GM23338 (cell line): ENCODE measurements around the gene NLK.

Experiments used
- CREB1 ChIP-seq: fragments of 250-450 bp; sonication (Bioruptor Pico); IDR thresholded peaks from 2 replicates; pipeline ENCODE4 v1.5.0; 2020; ENCODE audit warnings: low read depth, mild to moderate bottlenecking, moderate library complexity
- CTCF ChIP-seq, 2 experiments: fragments of 200-600 bp in 1 of 2; sonication (generic) in 1 of 2; conservative IDR thresholded peaks; 2 replicates each; pipeline versions ENCODE4 v1.5.1 to v1.6.1; 2016 to 2017; ENCODE audit warnings: antibody characterized with exemption in 2 of 2, low read depth in 2 of 2, mild to moderate bottlenecking in 2 of 2, moderate library complexity in 1 of 2
- EZH2 ChIP-seq: fragments of 200-600 bp; sonication (generic); IDR thresholded peaks from one replicate; pipeline ENCODE4 v1.8.0; 2017; ENCODE audit warnings: antibody characterized with exemption, mild to moderate bottlenecking, low read depth; ENCODE audit not compliant: unreplicated experiment
- EZH2phosphoT487 ChIP-seq: fragments of 200-600 bp; sonication (generic); IDR thresholded peaks from one replicate; pipeline ENCODE4 v1.8.1; 2018; ENCODE audit warnings: antibody characterized with exemption; ENCODE audit not compliant: unreplicated experiment
- JUNB ChIP-seq: IDR thresholded peaks from one replicate; pipeline ENCODE4 v1.6.1; 2016; ENCODE audit warnings: antibody characterized with exemption; ENCODE audit not compliant: unreplicated experiment
- POLR2AphosphoS5 ChIP-seq: IDR thresholded peaks from 2 replicates; pipeline ENCODE4 v1.6.1; 2016; ENCODE audit warnings: antibody characterized with exemption, low read depth
- REST ChIP-seq: IDR thresholded peaks from one replicate; pipeline ENCODE4 v1.6.1; 2018; ENCODE audit warnings: antibody characterized with exemption; ENCODE audit not compliant: unreplicated experiment
- STAT1 ChIP-seq: IDR thresholded peaks from one replicate; pipeline ENCODE4 v1.6.1; 2016; ENCODE audit warnings: antibody characterized with exemption; ENCODE audit not compliant: unreplicated experiment
- ZNF114 ChIP-seq: fragments of 250-450 bp; sonication (Bioruptor Pico); IDR thresholded peaks from 2 replicates; pipeline ENCODE4 v1.5.0; 2020; ENCODE audit warnings: mild to moderate bottlenecking, moderate library complexity
- ZNF331 ChIP-seq: fragments of 250-450 bp; sonication (Bioruptor Pico); IDR thresholded peaks from 2 replicates; pipeline ENCODE4 v1.5.0; 2020; ENCODE audit warnings: low read depth, mild to moderate bottlenecking, moderate library complexity
- TF ChIP-seq, protein P1 (sequence below): IDR thresholded peaks from 2 replicates; pipeline ENCODE4 v1.6.1; 2016; ENCODE audit warnings: antibody characterized with exemption
- TF ChIP-seq, protein P2 (sequence below): fragments of 250-450 bp; sonication (Bioruptor Pico); IDR thresholded peaks from 2 replicates; pipeline ENCODE4 v1.5.0; 2020; ENCODE audit warnings: mild to moderate bottlenecking, moderate library complexity

DNA sequence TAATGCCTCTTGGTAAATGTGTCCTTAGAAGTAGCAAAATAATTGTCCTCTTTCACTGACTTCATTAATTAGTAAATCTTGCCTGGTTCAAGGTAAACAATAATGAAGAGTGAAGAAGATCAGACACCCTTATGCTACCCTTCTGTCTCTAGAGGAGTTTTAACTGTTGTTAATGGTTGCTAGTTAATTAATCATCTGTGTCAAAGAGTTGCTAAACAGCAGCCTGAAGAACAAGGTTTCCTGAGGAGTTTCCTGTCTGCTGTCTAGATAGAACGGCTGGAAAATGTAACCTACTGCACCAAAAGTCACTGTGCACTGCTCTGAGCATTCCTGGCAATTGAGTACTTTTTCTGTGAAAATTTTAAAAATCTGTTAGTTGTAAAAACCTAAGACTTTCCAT is 131.3 kb downstream of the NLK start:
- TF ChIP-seq POLR2AphosphoS5, result no peak
- no peak for TF ChIP-seq CTCF (conservative IDR thresholded peaks at IDR 0.05; ENCODE audit: low read depth in 2 of 2)
- TF ChIP-seq EZH2, result no peak
- TF ChIP-seq STAT1, result no peak
- no peak for TF ChIP-seq JUNB
- no peak for TF ChIP-seq EZH2phosphoT487
- TF ChIP-seq CREB1 (CRISPR knock-in tag), result no peak
- TF ChIP-seq REST, result no peak
- TF ChIP-seq, protein P1, sequence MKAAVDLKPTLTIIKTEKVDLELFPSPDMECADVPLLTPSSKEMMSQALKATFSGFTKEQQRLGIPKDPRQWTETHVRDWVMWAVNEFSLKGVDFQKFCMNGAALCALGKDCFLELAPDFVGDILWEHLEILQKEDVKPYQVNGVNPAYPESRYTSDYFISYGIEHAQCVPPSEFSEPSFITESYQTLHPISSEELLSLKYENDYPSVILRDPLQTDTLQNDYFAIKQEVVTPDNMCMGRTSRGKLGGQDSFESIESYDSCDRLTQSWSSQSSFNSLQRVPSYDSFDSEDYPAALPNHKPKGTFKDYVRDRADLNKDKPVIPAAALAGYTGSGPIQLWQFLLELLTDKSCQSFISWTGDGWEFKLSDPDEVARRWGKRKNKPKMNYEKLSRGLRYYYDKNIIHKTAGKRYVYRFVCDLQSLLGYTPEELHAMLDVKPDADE, result no peak
- no peak for TF ChIP-seq ZNF114
- TF ChIP-seq, protein P2, sequence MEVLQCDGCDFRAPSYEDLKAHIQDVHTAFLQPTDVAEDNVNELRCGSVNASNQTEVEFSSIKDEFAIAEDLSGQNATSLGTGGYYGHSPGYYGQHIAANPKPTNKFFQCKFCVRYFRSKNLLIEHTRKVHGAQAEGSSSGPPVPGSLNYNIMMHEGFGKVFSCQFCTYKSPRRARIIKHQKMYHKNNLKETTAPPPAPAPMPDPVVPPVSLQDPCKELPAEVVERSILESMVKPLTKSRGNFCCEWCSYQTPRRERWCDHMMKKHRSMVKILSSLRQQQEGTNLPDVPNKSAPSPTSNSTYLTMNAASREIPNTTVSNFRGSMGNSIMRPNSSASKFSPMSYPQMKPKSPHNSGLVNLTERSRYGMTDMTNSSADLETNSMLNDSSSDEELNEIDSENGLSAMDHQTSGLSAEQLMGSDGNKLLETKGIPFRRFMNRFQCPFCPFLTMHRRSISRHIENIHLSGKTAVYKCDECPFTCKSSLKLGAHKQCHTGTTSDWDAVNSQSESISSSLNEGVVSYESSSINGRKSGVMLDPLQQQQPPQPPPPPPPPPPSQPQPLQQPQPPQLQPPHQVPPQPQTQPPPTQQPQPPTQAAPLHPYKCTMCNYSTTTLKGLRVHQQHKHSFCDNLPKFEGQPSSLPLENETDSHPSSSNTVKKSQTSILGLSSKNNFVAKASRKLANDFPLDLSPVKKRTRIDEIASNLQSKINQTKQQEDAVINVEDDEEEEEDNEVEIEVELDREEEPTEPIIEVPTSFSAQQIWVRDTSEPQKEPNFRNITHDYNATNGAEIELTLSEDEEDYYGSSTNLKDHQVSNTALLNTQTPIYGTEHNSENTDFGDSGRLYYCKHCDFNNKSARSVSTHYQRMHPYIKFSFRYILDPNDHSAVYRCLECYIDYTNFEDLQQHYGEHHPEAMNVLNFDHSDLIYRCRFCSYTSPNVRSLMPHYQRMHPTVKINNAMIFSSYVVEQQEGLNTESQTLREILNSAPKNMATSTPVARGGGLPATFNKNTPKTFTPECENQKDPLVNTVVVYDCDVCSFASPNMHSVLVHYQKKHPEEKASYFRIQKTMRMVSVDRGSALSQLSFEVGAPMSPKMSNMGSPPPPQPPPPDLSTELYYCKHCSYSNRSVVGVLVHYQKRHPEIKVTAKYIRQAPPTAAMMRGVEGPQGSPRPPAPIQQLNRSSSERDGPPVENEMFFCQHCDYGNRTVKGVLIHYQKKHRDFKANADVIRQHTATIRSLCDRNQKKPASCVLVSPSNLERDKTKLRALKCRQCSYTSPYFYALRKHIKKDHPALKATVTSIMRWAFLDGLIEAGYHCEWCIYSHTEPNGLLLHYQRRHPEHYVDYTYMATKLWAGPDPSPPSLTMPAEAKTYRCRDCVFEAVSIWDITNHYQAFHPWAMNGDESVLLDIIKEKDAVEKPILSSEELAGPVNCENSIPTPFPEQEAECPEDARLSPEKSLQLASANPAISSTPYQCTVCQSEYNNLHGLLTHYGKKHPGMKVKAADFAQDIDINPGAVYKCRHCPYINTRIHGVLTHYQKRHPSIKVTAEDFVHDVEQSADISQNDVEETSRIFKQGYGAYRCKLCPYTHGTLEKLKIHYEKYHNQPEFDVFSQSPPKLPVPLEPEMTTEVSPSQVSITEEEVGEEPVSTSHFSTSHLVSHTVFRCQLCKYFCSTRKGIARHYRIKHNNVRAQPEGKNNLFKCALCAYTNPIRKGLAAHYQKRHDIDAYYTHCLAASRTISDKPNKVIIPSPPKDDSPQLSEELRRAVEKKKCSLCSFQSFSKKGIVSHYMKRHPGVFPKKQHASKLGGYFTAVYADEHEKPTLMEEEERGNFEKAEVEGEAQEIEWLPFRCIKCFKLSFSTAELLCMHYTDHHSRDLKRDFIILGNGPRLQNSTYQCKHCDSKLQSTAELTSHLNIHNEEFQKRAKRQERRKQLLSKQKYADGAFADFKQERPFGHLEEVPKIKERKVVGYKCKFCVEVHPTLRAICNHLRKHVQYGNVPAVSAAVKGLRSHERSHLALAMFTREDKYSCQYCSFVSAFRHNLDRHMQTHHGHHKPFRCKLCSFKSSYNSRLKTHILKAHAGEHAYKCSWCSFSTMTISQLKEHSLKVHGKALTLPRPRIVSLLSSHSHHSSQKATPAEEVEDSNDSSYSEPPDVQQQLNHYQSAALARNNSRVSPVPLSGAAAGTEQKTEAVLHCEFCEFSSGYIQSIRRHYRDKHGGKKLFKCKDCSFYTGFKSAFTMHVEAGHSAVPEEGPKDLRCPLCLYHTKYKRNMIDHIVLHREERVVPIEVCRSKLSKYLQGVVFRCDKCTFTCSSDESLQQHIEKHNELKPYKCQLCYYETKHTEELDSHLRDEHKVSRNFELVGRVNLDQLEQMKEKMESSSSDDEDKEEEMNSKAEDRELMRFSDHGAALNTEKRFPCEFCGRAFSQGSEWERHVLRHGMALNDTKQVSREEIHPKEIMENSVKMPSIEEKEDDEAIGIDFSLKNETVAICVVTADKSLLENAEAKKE (CRISPR knock-in tag), result no peak
- no peak for TF ChIP-seq ZNF331 (CRISPR knock-in tag)
